ENCODE measurements around the gene TCERG1L. TPM values are rescaled to one million over a fixed set of nuclear protein-coding genes. Genes with fewer than 3 reads are reported as not detected.

The TCERG1L gene
- total RNA-seq, 1 experiment from 2014 or later, result not detected

- no peak overlapping the region for H3K27ac ChIP-seq (ENCODE audit: low read length)
- H3K9me3 ChIP-seq (ENCODE audit: low read length), result no peaks in the 10 kb centered on the region
- no peaks in the 10 kb centered on the region for H3K9me2 ChIP-seq (replicated peaks; ENCODE audit: insufficient read depth, low read length)
- H3K4me3 ChIP-seq (ENCODE audit: low read length), result no peak overlapping the region
- no peaks in the 10 kb centered on the region for H3K36me3 ChIP-seq (ENCODE audit: insufficient read depth, low read length)
- peak; percentile 41 for DNase-seq
- no peak overlapping the region for H2AFZ ChIP-seq (ENCODE audit: low read length)
- no peaks in the 10 kb centered on the region for H3K27me3 ChIP-seq (ENCODE audit: low read length)
- no peaks in the 10 kb centered on the region for H4K20me1 ChIP-seq (ENCODE audit: insufficient read depth, low read depth, low read length)
- H3K9ac ChIP-seq (ENCODE audit: low read length), result no peak overlapping the region
- H3K4me2 ChIP-seq (ENCODE audit: low read depth, low read length, poor library complexity, severe bottlenecking), result no peak overlapping the region
- no peaks in the 10 kb centered on the region for H3K4me1 ChIP-seq (ENCODE audit: low read length)
- no peaks in the 10 kb centered on the region for H3K79me2 ChIP-seq (ENCODE audit: low read length)
Measured at GRCh38 chr10:131131726-131132591, 179.6 kb downstream of the TCERG1L start.

GRCh38 chr10:131130025-131130424 lies 181.5 kb downstream of the TCERG1L start:
- H3K4me1 ChIP-seq (ENCODE audit: low read length), result no peaks in the 10 kb centered on the region
- H3K27me3 ChIP-seq (ENCODE audit: low read length), result no peaks in the 10 kb centered on the region
- H3K4me2 ChIP-seq (ENCODE audit: low read depth, low read length, poor library complexity, severe bottlenecking), result no peak overlapping the region
- no peak for DNase-seq
- no peaks in the 10 kb centered on the region for H3K36me3 ChIP-seq (ENCODE audit: insufficient read depth, low read length)
- no peak overlapping the region for H2AFZ ChIP-seq (ENCODE audit: low read length)
- H4K20me1 ChIP-seq (ENCODE audit: insufficient read depth, low read depth, low read length), result no peaks in the 10 kb centered on the region
- H3K79me2 ChIP-seq (ENCODE audit: low read length), result no peaks in the 10 kb centered on the region
- no peaks in the 10 kb centered on the region for H3K9me3 ChIP-seq (ENCODE audit: low read length)
- H3K27ac ChIP-seq (ENCODE audit: low read length), result no peak overlapping the region
- no peak overlapping the region for H3K4me3 ChIP-seq (ENCODE audit: low read length)
- H3K9ac ChIP-seq (ENCODE audit: low read length), result no peak overlapping the region
- no peaks in the 10 kb centered on the region for H3K9me2 ChIP-seq (replicated peaks; ENCODE audit: insufficient read depth, low read length)

GRCh38 chr10:131129544-131129943 lies 182.0 kb downstream of the TCERG1L start:
- Histone ChIP-seq H3K4me1 (ENCODE audit: low read length) (no peaks in the 10 kb centered on the region), H3K36me3 (ENCODE audit: insufficient read depth, low read length) (no peaks in the 10 kb centered on the region), H3K9me2 (replicated peaks; ENCODE audit: insufficient read depth, low read length) (no peaks in the 10 kb centered on the region), H4K20me1 (ENCODE audit: insufficient read depth, low read depth, low read length) (no peaks in the 10 kb centered on the region), H3K27ac (ENCODE audit: low read length) (no peak overlapping the region), H3K79me2 (ENCODE audit: low read length) (no peaks in the 10 kb centered on the region), H3K9ac (ENCODE audit: low read length) (no peak overlapping the region), H3K9me3 (ENCODE audit: low read length) (no peaks in the 10 kb centered on the region), H3K4me3 (ENCODE audit: low read length) (no peak overlapping the region), H3K27me3 (ENCODE audit: low read length) (no peaks in the 10 kb centered on the region), H3K4me2 (ENCODE audit: low read depth, low read length, poor library complexity, severe bottlenecking) (no peak overlapping the region), H2AFZ (ENCODE audit: low read length) (no peak overlapping the region)
- no peak for DNase-seq

GRCh38 chr10:131128731-131129130 lies 182.8 kb downstream of the TCERG1L start:
- Histone ChIP-seq H3K27me3 (ENCODE audit: low read length) (no peaks in the 10 kb centered on the region), H3K9ac (ENCODE audit: low read length) (no peak overlapping the region), H3K4me1 (ENCODE audit: low read length) (no peaks in the 10 kb centered on the region), H3K9me2 (replicated peaks; ENCODE audit: insufficient read depth, low read length) (no peaks in the 10 kb centered on the region), H3K36me3 (ENCODE audit: insufficient read depth, low read length) (no peaks in the 10 kb centered on the region), H3K79me2 (ENCODE audit: low read length) (no peaks in the 10 kb centered on the region), H4K20me1 (ENCODE audit: insufficient read depth, low read depth, low read length) (no peaks in the 10 kb centered on the region), H2AFZ (ENCODE audit: low read length) (no peak overlapping the region), H3K4me3 (ENCODE audit: low read length) (no peak overlapping the region), H3K9me3 (ENCODE audit: low read length) (no peaks in the 10 kb centered on the region), H3K27ac (ENCODE audit: low read length) (no peak overlapping the region), H3K4me2 (ENCODE audit: low read depth, low read length, poor library complexity, severe bottlenecking) (no peak overlapping the region)
- DNase-seq, result no peak

DNA sequence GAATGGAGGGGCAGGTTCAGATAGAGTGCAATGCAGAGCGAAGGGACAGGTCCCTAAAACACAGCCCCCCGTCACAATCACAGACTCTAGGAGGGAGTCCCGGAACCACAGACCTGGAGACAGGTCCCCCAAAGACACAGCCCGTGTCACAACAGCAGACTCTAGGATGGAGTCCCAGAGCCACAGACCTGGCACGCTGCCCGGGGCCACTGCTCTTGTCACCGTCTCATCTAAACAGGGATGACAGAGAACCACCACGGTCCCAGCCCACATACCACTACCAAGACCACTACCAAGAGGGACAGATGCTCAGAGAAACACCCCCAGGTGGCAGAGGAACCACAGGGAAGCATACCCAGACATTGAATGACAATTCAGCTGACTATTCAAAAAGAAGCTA lies 183.9 kb downstream of the TCERG1L start:
- H3K36me3 ChIP-seq (ENCODE audit: insufficient read depth, low read length), result no peaks in the 10 kb centered on the region
- no peaks in the 10 kb centered on the region for H3K79me2 ChIP-seq (ENCODE audit: low read length)
- H4K20me1 ChIP-seq (ENCODE audit: insufficient read depth, low read depth, low read length), result no peaks in the 10 kb centered on the region
- H3K4me2 ChIP-seq (ENCODE audit: low read depth, low read length, poor library complexity, severe bottlenecking), result no peak overlapping the region
- H3K9me2 ChIP-seq (replicated peaks; ENCODE audit: insufficient read depth, low read length), result no peaks in the 10 kb centered on the region
- no peak overlapping the region for H3K27ac ChIP-seq (ENCODE audit: low read length)
- no peaks in the 10 kb centered on the region for H3K9me3 ChIP-seq (ENCODE audit: low read length)
- no peak for DNase-seq
- H3K27me3 ChIP-seq (ENCODE audit: low read length), result no peaks in the 10 kb centered on the region
- H2AFZ ChIP-seq (ENCODE audit: low read length), result no peak overlapping the region
- H3K4me3 ChIP-seq (ENCODE audit: low read length), result no peak overlapping the region
- no peaks in the 10 kb centered on the region for H3K4me1 ChIP-seq (ENCODE audit: low read length)
- no peak overlapping the region for H3K9ac ChIP-seq (ENCODE audit: low read length)

GRCh38 chr10:131127138-131127589 lies 184.4 kb downstream of the TCERG1L start:
- Histone ChIP-seq H3K9ac (ENCODE audit: low read length) (no peak overlapping the region), H3K36me3 (ENCODE audit: insufficient read depth, low read length) (no peaks in the 10 kb centered on the region), H3K9me3 (ENCODE audit: low read length) (no peaks in the 10 kb centered on the region), H3K9me2 (replicated peaks; ENCODE audit: insufficient read depth, low read length) (no peaks in the 10 kb centered on the region), H3K27ac (ENCODE audit: low read length) (no peak overlapping the region), H2AFZ (ENCODE audit: low read length) (no peak overlapping the region), H3K4me3 (ENCODE audit: low read length) (no peak overlapping the region), H3K79me2 (ENCODE audit: low read length) (no peaks in the 10 kb centered on the region), H3K4me1 (ENCODE audit: low read length) (no peaks in the 10 kb centered on the region), H3K4me2 (ENCODE audit: low read depth, low read length, poor library complexity, severe bottlenecking) (no peak overlapping the region), H4K20me1 (ENCODE audit: insufficient read depth, low read depth, low read length) (no peaks in the 10 kb centered on the region), H3K27me3 (ENCODE audit: low read length) (no peaks in the 10 kb centered on the region)
- no peak for DNase-seq

- no peaks in the 10 kb centered on the region for H3K9me3 ChIP-seq (ENCODE audit: low read length)
- no peaks in the 10 kb centered on the region for H3K79me2 ChIP-seq (ENCODE audit: low read length)
- H3K27ac ChIP-seq (ENCODE audit: low read length), result no peak overlapping the region
- no peaks in the 10 kb centered on the region for H3K36me3 ChIP-seq (ENCODE audit: insufficient read depth, low read length)
- DNase-seq, result no peak
- H3K4me1 ChIP-seq (ENCODE audit: low read length), result no peaks in the 10 kb centered on the region
- H2AFZ ChIP-seq (ENCODE audit: low read length), result no peak overlapping the region
- no peaks in the 10 kb centered on the region for H3K27me3 ChIP-seq (ENCODE audit: low read length)
- no peak overlapping the region for H3K4me3 ChIP-seq (ENCODE audit: low read length)
- no peak overlapping the region for H3K9ac ChIP-seq (ENCODE audit: low read length)
- no peaks in the 10 kb centered on the region for H3K9me2 ChIP-seq (replicated peaks; ENCODE audit: insufficient read depth, low read length)
- no peak overlapping the region for H3K4me2 ChIP-seq (ENCODE audit: low read depth, low read length, poor library complexity, severe bottlenecking)
- H4K20me1 ChIP-seq (ENCODE audit: insufficient read depth, low read depth, low read length), result no peaks in the 10 kb centered on the region
Measured at GRCh38 chr10:131126321-131127137, 185.0 kb downstream of the TCERG1L start.

DNA sequence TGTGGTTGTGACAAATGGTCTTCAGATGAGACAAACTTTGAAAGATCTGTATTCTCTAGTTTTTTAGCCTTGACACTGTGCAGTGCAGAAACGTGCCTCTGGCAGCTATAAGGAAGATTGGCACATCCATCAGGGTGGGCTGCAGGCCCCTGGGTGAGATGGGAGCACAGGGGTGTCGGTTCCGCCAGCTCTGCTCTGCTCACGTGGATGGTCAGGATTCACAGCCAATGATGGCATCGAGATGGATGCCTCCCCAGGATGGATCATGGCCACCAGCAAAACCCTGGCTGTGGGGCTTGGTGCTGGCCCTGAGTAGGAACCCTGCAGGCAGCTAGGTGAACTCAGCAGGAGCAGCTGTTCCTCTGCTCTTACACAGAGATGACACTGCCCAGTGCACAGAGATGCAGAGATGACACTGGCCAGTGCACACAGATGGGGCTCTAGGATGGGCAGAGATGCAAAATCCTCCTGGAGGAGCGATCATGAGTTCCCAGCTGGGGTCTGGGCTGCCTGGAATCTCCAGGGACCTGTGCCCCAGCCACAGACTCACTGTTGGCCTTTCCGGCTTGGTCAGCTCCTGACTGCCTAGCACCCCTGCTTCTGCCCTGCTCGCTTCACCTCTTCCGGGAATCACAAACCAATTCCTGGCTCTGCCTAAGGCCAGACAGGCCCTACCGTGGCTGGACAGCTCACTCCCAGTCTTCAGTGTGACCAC lies 185.9 kb downstream of the TCERG1L start:
- Histone ChIP-seq H3K79me2 (ENCODE audit: low read length) (no peaks in the 10 kb centered on the region), H3K27me3 (ENCODE audit: low read length) (no peaks in the 10 kb centered on the region), H3K9me3 (ENCODE audit: low read length) (no peaks in the 10 kb centered on the region), H4K20me1 (ENCODE audit: insufficient read depth, low read depth, low read length) (no peaks in the 10 kb centered on the region), H3K4me1 (ENCODE audit: low read length) (no peaks in the 10 kb centered on the region), H2AFZ (ENCODE audit: low read length) (no peak overlapping the region), H3K9ac (ENCODE audit: low read length) (no peak overlapping the region), H3K9me2 (replicated peaks; ENCODE audit: insufficient read depth, low read length) (no peaks in the 10 kb centered on the region), H3K4me2 (ENCODE audit: low read depth, low read length, poor library complexity, severe bottlenecking) (no peak overlapping the region), H3K4me3 (ENCODE audit: low read length) (no peak overlapping the region), H3K27ac (ENCODE audit: low read length) (no peak overlapping the region), H3K36me3 (ENCODE audit: insufficient read depth, low read length) (no peaks in the 10 kb centered on the region)
- DNase-seq, result no peak

Measured in Karpas-422 (cell line).